Liver (tissue), 9 donors: ENCODE results near the gene TMEM163. TPM values are rescaled to one million over a fixed set of nuclear protein-coding genes. Genes with fewer than 3 reads are reported as not detected.

Experiments used
- DNase-seq: peaks from one replicate; pipeline ENCODE4 v3.0.0-alpha.2; 2017; ENCODE audit warnings: low spot score
- H3K27ac ChIP-seq, 2 donors: one replicate each; pipeline ENCODE4 v1.7.0; 2013; ENCODE audit warnings: inconsistent platforms in 2 of 2, low read length in 2 of 2, control low read depth in 1 of 2, low read depth in 1 of 2, mild to moderate bottlenecking in 1 of 2
- H3K27me3 ChIP-seq, 4 donors: one replicate each; pipeline versions ENCODE4 v1.6.1 to v1.7.0; 2013; ENCODE audit warnings: low read length in 3 of 4, inconsistent platforms in 1 of 4, mild to moderate bottlenecking in 1 of 4, moderate library complexity in 1 of 4; ENCODE audit not compliant: control insufficient read depth in 4 of 4, insufficient read depth in 4 of 4
- H3K36me3 ChIP-seq, 4 donors: one replicate each; pipeline versions ENCODE4 v1.6.1 to v1.7.0; 2013; ENCODE audit warnings: low read length in 3 of 4, mild to moderate bottlenecking in 3 of 4, low read depth in 1 of 4, moderate library complexity in 1 of 4; ENCODE audit not compliant: control insufficient read depth in 4 of 4, insufficient read depth in 3 of 4
- H3K4me1 ChIP-seq, 4 donors: one replicate each; pipeline versions ENCODE4 v1.6.1 to v1.7.0; 2013; ENCODE audit warnings: low read length in 3 of 4, mild to moderate bottlenecking in 3 of 4, moderate library complexity in 1 of 4; ENCODE audit not compliant: control insufficient read depth in 4 of 4, insufficient read depth in 4 of 4
- H3K4me3 ChIP-seq, 3 donors: one replicate each; pipeline versions ENCODE4 v1.6.1 to v1.7.0; 2013; ENCODE audit warnings: low read length in 3 of 3, control low read depth in 1 of 3, low read depth in 1 of 3, mild to moderate bottlenecking in 1 of 3
- H3K9ac ChIP-seq, 2 donors: one replicate each; pipeline ENCODE4 v1.7.0; 2013; ENCODE audit warnings: low read length in 2 of 2, mild to moderate bottlenecking in 2 of 2, moderate library complexity in 2 of 2, control low read depth in 1 of 2, low read depth in 1 of 2
- H3K9me3 ChIP-seq, 4 donors: one replicate each; pipeline versions ENCODE4 v1.6.1 to v1.7.0; 2013; ENCODE audit warnings: low read length in 3 of 4; ENCODE audit not compliant: control insufficient read depth in 4 of 4
- EGR1 ChIP-seq, 2 donors: IDR thresholded peaks; 2 replicates each; pipeline ENCODE4 v1.6.1; 2016 to 2018; ENCODE audit warnings: antibody characterized with exemption in 2 of 2, low read depth in 2 of 2
- FOXA1 ChIP-seq: IDR thresholded peaks from 2 replicates; pipeline ENCODE4 v1.6.1; 2016; ENCODE audit warnings: antibody characterized with exemption
- FOXA2 ChIP-seq: IDR thresholded peaks from 2 replicates; pipeline ENCODE4 v1.6.1; 2016; ENCODE audit warnings: antibody characterized with exemption
- GABPA ChIP-seq, 2 donors: IDR thresholded peaks in 1 of 2; conservative IDR thresholded peaks in 1 of 2; 2 replicates each; pipeline ENCODE4 v1.6.1; 2016; ENCODE audit warnings: antibody characterized with exemption in 2 of 2, mild to moderate bottlenecking in 1 of 2, moderate library complexity in 1 of 2
- HNF4A ChIP-seq, 2 donors: conservative IDR thresholded peaks; 2 replicates each; pipeline ENCODE4 v1.6.1; 2016; ENCODE audit warnings: antibody characterized with exemption in 2 of 2, mild to moderate bottlenecking in 2 of 2
- HNF4G ChIP-seq: IDR thresholded peaks from 2 replicates; pipeline ENCODE4 v1.6.1; 2016; ENCODE audit warnings: antibody characterized with exemption
- JUND ChIP-seq, 2 donors: IDR thresholded peaks; 2 replicates each; pipeline ENCODE4 v1.6.1; 2016; ENCODE audit warnings: antibody characterized with exemption in 2 of 2
- NR2F2 ChIP-seq: IDR thresholded peaks from 2 replicates; pipeline ENCODE4 v1.6.1; 2016; ENCODE audit warnings: antibody characterized with exemption
- RAD21 ChIP-seq, 2 donors: IDR thresholded peaks; 2 replicates each; pipeline ENCODE4 v1.6.1; 2016; ENCODE audit warnings: antibody characterized with exemption in 2 of 2, mild to moderate bottlenecking in 2 of 2
- RXRA ChIP-seq, 2 donors: IDR thresholded peaks; 2 replicates each; pipeline ENCODE4 v1.6.1; 2017 to 2018; ENCODE audit warnings: antibody characterized with exemption in 2 of 2, mild to moderate bottlenecking in 1 of 2
- SP1 ChIP-seq: IDR thresholded peaks from 2 replicates; pipeline ENCODE4 v1.6.1; 2018; ENCODE audit warnings: antibody characterized with exemption, mild to moderate bottlenecking
- TAF1 ChIP-seq: conservative IDR thresholded peaks from 2 replicates; pipeline ENCODE4 v1.6.1; 2016; ENCODE audit warnings: antibody characterized with exemption, mild to moderate bottlenecking
- YY1 ChIP-seq: IDR thresholded peaks from 2 replicates; pipeline ENCODE4 v1.6.1; 2016; ENCODE audit warnings: antibody characterized with exemption, mild to moderate bottlenecking
- ZBTB33 ChIP-seq: IDR thresholded peaks from 2 replicates; pipeline ENCODE4 v1.6.1; 2016; ENCODE audit warnings: antibody characterized with exemption
- WGBS: extraction: QIAGEN DNeasy Blood & Tissue Kit; methylation state at CpG from one replicate; pipeline ENCODE4 v1.1.7; 2013; 5-methylcytosine and 5-hydroxymethylcytosine counted together
- polyA plus RNA-seq, 2 donors: library from polyadenylated mRNA; stranded (reverse) in 1 of 2; unstranded in 1 of 2; fragments of 200-250 nt in 1 of 2; fragments of >200 nt in 1 of 2; fragmentation: Nextera tagmentation in 1 of 2; extraction: Ambion mirVana in 1 of 2; gene quantifications; one replicate each; pipeline versions ENCODE4 v1.2.1 to v1.2.3, GENCODE V29; 2013 to 2015
- total RNA-seq, 2 donors: library from RNA; depleted of rRNA; stranded (reverse); fragments of >200 nt; gene quantifications; one replicate each; pipeline ENCODE4 v1.2.3, GENCODE V29; 2014
- TF ChIP-seq, protein P1 (sequence below): fragments of 150-350 bp; IDR thresholded peaks from 2 replicates; pipeline ENCODE4 v1.5.1; 2017; ENCODE audit warnings: improper control_type of control experiment, low read depth, low read length; ENCODE audit not compliant: missing input control
- TF ChIP-seq, protein P2 (sequence below): IDR thresholded peaks from 2 replicates; pipeline ENCODE4 v1.6.1; 2016; ENCODE audit warnings: antibody characterized with exemption
- TF ChIP-seq, protein P3 (sequence below): IDR thresholded peaks from 2 replicates; pipeline ENCODE4 v1.6.1; 2016; ENCODE audit warnings: antibody characterized with exemption
- TF ChIP-seq, protein P4 (sequence below): IDR thresholded peaks from 2 replicates; pipeline ENCODE4 v1.6.1; 2016; ENCODE audit warnings: antibody characterized with exemption, mild to moderate bottlenecking
- donor health status: healthy.
- donor health status: healthy.
- donor health status: healthy.
- donor health status: healthy.
- donor health status: healthy.

Gene TMEM163
- total and polyA plus RNA-seq, 4 donors, result 0.08 to 0.48 (median 0.25) TPM

DNA sequence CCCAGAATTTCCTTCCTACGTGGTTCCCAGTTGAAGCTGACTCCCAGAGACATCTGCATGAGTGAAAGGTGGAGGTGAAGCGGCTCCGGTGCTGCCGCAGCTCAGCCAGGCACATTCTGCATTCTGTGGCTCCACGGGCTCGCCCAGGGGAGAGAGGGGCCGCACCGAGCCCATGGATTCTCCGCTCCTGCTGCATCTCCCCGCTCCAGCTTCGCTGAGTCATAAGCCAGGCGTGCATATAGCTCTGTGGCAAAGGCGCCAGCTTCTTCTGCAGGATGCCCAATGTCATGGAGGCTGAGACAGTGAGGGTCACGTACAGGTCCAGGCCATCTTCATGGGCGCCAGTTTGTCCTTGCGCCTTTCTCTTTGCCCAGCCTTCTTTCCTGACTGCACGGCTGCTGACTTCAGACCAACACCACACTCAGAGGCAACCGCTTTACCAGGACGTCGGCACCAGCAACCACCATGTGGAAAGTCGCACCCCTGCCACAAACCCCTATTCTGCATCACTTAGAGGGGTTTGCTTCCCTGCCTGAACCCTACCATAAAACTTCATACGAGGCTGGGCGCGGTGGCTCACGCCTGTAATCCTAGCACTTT lies 249.2 kb downstream of the TMEM163 start:
- Histone ChIP-seq H3K4me3 (no peak overlapping the region), H3K27me3 (no peaks in the 10 kb centered on the region), H3K9ac (no peak overlapping the region), H3K36me3 (no peaks in the 10 kb centered on the region), H3K27ac (no peak overlapping the region), H3K4me1 (no peaks in the 10 kb centered on the region), H3K9me3 (no peaks in the 10 kb centered on the region)
- 94% methylated on average over 25 of the region's 25 CpGs for WGBS
- TF ChIP-seq TAF1 (no peak), SP1 (no peak), GABPA (IDR thresholded peaks at IDR 0.05 in 1 of 2, conservative IDR thresholded peaks at IDR 0.05 in 1 of 2) (no peak), NR2F2 (no peak), ZBTB33 (no peak)
- TF ChIP-seq, protein P1, sequence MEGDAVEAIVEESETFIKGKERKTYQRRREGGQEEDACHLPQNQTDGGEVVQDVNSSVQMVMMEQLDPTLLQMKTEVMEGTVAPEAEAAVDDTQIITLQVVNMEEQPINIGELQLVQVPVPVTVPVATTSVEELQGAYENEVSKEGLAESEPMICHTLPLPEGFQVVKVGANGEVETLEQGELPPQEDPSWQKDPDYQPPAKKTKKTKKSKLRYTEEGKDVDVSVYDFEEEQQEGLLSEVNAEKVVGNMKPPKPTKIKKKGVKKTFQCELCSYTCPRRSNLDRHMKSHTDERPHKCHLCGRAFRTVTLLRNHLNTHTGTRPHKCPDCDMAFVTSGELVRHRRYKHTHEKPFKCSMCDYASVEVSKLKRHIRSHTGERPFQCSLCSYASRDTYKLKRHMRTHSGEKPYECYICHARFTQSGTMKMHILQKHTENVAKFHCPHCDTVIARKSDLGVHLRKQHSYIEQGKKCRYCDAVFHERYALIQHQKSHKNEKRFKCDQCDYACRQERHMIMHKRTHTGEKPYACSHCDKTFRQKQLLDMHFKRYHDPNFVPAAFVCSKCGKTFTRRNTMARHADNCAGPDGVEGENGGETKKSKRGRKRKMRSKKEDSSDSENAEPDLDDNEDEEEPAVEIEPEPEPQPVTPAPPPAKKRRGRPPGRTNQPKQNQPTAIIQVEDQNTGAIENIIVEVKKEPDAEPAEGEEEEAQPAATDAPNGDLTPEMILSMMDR, result no peak
- peak; percentile 12 for DNase-seq

DNA sequence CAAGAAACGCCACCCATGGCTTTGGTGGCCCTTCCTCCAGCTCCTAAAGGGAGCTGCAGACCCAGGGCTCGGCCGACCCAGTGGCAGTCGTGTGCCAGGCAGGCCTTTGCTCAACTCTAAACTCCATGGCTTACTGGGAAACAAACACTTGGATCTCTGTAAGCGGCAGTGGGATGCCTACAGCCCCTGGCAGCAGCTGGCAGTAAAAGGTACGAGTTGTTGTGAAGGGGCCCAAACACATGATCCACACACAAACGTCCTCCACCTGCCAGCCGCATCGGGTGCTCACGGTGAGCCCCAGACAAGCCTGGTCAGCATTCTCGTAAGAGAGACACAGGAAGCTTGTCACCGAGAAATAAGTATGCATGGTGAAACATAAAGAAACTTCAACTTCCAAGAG lies 250.0 kb downstream of the TMEM163 start:
- Histone ChIP-seq H3K27ac (no peak overlapping the region), H3K9ac (no peak overlapping the region), H3K36me3 (no peaks in the 10 kb centered on the region), H3K9me3 (no peaks in the 10 kb centered on the region), H3K27me3 (no peaks in the 10 kb centered on the region), H3K4me1 (no peaks in the 10 kb centered on the region), H3K4me3 (no peak overlapping the region)
- no peak for TF ChIP-seq FOXA1
- TF ChIP-seq, protein P2, sequence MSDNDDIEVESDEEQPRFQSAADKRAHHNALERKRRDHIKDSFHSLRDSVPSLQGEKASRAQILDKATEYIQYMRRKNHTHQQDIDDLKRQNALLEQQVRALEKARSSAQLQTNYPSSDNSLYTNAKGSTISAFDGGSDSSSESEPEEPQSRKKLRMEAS, result no peak
- no peak for TF ChIP-seq EGR1 (IDR thresholded peaks at IDR 0.05; ENCODE audit: low read depth in 2 of 2)
- TF ChIP-seq SP1, result no peak
- TF ChIP-seq, protein P3, sequence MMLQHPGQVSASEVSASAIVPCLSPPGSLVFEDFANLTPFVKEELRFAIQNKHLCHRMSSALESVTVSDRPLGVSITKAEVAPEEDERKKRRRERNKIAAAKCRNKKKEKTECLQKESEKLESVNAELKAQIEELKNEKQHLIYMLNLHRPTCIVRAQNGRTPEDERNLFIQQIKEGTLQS, result no peak
- TF ChIP-seq TAF1, result no peak
- TF ChIP-seq, protein P4, sequence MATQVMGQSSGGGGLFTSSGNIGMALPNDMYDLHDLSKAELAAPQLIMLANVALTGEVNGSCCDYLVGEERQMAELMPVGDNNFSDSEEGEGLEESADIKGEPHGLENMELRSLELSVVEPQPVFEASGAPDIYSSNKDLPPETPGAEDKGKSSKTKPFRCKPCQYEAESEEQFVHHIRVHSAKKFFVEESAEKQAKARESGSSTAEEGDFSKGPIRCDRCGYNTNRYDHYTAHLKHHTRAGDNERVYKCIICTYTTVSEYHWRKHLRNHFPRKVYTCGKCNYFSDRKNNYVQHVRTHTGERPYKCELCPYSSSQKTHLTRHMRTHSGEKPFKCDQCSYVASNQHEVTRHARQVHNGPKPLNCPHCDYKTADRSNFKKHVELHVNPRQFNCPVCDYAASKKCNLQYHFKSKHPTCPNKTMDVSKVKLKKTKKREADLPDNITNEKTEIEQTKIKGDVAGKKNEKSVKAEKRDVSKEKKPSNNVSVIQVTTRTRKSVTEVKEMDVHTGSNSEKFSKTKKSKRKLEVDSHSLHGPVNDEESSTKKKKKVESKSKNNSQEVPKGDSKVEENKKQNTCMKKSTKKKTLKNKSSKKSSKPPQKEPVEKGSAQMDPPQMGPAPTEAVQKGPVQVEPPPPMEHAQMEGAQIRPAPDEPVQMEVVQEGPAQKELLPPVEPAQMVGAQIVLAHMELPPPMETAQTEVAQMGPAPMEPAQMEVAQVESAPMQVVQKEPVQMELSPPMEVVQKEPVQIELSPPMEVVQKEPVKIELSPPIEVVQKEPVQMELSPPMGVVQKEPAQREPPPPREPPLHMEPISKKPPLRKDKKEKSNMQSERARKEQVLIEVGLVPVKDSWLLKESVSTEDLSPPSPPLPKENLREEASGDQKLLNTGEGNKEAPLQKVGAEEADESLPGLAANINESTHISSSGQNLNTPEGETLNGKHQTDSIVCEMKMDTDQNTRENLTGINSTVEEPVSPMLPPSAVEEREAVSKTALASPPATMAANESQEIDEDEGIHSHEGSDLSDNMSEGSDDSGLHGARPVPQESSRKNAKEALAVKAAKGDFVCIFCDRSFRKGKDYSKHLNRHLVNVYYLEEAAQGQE, result no peak
- TF ChIP-seq, protein P1, result no peak
- no peak for TF ChIP-seq HNF4G
- no peak for TF ChIP-seq HNF4A (conservative IDR thresholded peaks at IDR 0.05)
- TF ChIP-seq GABPA (IDR thresholded peaks at IDR 0.05 in 1 of 2, conservative IDR thresholded peaks at IDR 0.05 in 1 of 2), result no peak
- TF ChIP-seq JUND (IDR thresholded peaks at IDR 0.05), result no peak
- TF ChIP-seq FOXA2, result no peak
- no peak for TF ChIP-seq ZBTB33
- TF ChIP-seq RXRA (IDR thresholded peaks at IDR 0.05), result no peak
- no peak for TF ChIP-seq RAD21 (IDR thresholded peaks at IDR 0.05)
- no peak for TF ChIP-seq YY1
- WGBS, result 92% methylated on average over 12 of the region's 12 CpGs
- peak; percentile 25 for DNase-seq
